Muscle layer of duodenum (tissue), 2 donors: Measurements from ENCODE around the gene PIGV.

Source experiments
- H3K27ac ChIP-seq: one replicate; pipeline ENCODE4 v1.7.0; 2013; ENCODE audit warnings: mild to moderate bottlenecking, low read length
- H3K27me3 ChIP-seq: one replicate; pipeline ENCODE4 v1.7.0; 2013; ENCODE audit warnings: low read depth, mild to moderate bottlenecking, control low read depth, low read length
- H3K36me3 ChIP-seq, 2 donors: one replicate each; pipeline ENCODE4 v1.7.0; 2013; ENCODE audit warnings: low read length in 2 of 2, control low read depth in 1 of 2, mild to moderate bottlenecking in 1 of 2; ENCODE audit not compliant: insufficient read depth in 2 of 2, control insufficient read depth in 1 of 2
- H3K4me1 ChIP-seq, 2 donors: one replicate each; pipeline ENCODE4 v1.7.0; 2013; ENCODE audit warnings: low read length in 2 of 2, mild to moderate bottlenecking in 2 of 2, control low read depth in 1 of 2, moderate library complexity in 1 of 2; ENCODE audit not compliant: insufficient read depth in 2 of 2, control insufficient read depth in 1 of 2
- H3K4me3 ChIP-seq, 2 donors: one replicate each; pipeline ENCODE4 v1.7.0; 2013; ENCODE audit warnings: low read length in 2 of 2, low read depth in 1 of 2, mild to moderate bottlenecking in 1 of 2
- H3K9me3 ChIP-seq, 2 donors: one replicate each; pipeline ENCODE4 v1.7.0; 2013; ENCODE audit warnings: low read length in 2 of 2, control low read depth in 1 of 2, mild to moderate bottlenecking in 1 of 2; ENCODE audit not compliant: control insufficient read depth in 1 of 2
- donor health status: healthy.

The PIGV gene

DNA sequence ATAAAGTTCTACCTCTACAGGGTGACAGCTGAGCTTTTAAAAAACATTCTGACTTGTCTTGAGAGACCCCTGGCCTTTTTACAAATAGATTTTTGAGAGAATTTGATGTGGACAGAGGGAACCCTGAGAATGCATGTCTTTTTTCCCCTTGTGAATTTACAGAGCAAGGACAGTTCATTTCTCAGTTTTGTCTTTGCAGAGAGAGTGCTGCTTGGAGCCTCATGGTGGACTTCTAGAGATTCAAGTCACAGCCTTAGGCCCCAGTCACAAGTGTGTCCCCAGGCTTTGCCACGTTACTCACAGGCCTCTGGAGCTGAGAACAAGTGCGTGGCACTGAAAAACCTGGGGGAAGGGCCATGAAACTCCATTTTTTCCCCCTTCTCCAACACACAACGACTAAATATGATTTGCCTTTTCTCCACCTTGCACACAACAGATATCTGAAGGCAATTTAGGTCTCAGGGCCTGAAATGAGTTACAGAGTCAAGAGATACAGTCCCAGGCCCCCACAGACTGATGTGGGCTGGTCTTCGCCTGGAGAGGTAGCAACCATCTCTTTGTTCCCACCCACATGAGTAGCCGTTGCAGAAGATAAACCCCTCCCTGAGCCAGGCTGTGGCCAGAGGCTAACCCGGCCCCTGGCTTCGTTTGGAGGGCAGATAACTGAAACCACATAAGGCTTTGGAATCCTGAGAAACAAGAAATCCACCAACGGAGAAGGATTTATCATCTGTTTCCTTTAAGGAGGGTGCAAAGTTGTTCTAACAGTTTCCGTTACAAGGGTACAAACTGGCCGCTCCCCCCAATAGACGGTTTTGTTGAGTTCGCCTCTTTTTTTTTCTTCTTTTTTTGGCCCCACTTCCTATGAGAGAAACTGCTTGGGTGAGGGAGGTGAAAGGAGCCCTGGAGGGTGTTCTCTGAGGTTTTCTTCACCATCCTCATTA, 1.0 kb upstream of the PIGV start:
- peak overlapping the region; percentile 99 for H3K27ac ChIP-seq
- no peaks in the 10 kb centered on the region for H3K27me3 ChIP-seq
- H3K9me3 ChIP-seq, result no peaks in the 10 kb centered on the region
- peaks cover 10 to 12% of the 10 kb centered on the region in 2 donors for H3K36me3 ChIP-seq
- peaks cover 31 to 60% of the 10 kb centered on the region in 2 donors for H3K4me1 ChIP-seq
- H3K4me3 ChIP-seq, result peak overlapping the region; percentile 83 to 87

DNA sequence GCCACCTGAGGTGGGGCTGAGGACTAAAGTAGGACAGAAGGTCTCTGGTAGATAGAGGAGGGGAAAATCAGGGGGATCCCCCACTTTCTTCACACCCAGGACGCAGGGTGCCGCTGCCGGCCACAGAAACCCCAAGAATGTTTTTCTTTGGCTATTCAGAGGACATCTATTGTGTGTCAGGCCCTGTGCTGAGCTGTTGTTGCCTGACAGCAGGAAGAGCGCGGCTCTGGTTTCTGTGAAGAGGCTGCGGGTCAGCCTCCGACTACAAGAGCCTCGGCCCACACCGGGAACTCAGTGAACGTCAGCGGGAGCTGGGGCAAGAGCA, 407 bp upstream of the PIGV start:
- Histone ChIP-seq H3K27me3 (no peaks in the 10 kb centered on the region), H3K36me3 (peaks cover 10 to 12% of the 10 kb centered on the region in 2 donors), H3K4me3 (peak overlapping the region; percentile 83 to 87), H3K27ac (peak overlapping the region; percentile 99), H3K4me1 (peaks cover 30 to 54% of the 10 kb centered on the region in 2 donors), H3K9me3 (no peaks in the 10 kb centered on the region)

DNA sequence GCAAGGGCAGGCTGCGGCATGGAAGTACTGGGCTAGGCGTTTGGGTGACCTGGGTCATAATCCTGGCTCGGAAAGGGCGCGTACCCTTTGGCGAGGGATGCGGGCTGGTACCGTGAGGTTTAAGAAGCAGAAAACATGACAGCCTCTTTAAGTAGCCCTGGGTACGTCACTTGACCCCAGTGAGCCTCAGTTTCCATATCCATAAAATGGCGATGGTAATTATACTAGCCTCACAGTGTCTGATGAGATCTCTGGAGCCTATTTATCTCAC, 700 bp downstream of the PIGV start:
- H3K36me3 ChIP-seq, result peaks cover 5 to 13% of the 10 kb centered on the region in 2 donors
- peak overlapping the region; percentile 83 to 87 for H3K4me3 ChIP-seq
- no peaks in the 10 kb centered on the region for H3K9me3 ChIP-seq
- peaks cover 24 to 43% of the 10 kb centered on the region in 2 donors for H3K4me1 ChIP-seq
- H3K27ac ChIP-seq, result peak overlapping the region; percentile 99
- no peaks in the 10 kb centered on the region for H3K27me3 ChIP-seq

DNA sequence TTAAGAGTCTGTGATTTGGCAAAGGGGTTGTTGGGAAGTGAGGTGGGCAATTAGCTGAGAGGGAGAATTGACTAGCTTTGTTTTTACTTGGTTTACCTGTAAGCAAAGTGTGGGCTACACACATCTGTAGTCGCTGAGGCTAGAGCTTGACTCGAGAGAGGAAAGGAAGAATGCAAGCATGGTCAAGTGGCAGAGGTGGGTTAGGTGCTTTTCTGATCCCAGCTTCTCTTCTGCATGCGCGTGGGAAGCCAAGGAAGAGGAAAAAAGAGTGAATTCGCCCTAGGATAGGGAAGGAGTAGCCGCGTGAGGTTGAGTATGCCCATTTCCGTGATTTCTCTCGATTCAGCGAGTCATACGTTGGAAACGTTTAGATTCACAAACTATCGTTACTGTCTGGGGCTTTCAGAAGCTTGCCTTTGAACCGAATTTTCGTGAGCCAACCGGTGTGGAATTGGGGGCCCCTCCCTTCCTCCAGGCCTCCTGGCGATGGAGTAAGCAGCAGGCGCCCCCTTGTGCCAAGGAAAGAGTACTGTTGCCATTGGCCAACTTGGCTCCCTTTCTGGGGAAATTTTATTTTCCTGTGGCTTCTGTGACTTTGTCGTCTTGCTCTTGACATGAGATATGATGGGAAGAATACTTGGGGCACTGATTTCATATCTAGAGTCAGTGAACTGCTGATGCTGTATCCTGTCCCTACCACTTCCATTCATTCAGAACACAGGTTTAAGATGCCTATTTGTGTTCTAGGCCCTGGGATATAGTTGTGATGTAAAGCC, 1.3 kb downstream of the PIGV start:
- no peaks in the 10 kb centered on the region for H3K27me3 ChIP-seq
- H3K9me3 ChIP-seq, result no peaks in the 10 kb centered on the region
- peaks cover 5 to 16% of the 10 kb centered on the region in 2 donors for H3K36me3 ChIP-seq
- peak overlapping the region; percentile 99 for H3K27ac ChIP-seq
- peak overlapping the region; percentile 83 to 87 for H3K4me3 ChIP-seq
- peaks cover 19 to 37% of the 10 kb centered on the region in 2 donors for H3K4me1 ChIP-seq

DNA sequence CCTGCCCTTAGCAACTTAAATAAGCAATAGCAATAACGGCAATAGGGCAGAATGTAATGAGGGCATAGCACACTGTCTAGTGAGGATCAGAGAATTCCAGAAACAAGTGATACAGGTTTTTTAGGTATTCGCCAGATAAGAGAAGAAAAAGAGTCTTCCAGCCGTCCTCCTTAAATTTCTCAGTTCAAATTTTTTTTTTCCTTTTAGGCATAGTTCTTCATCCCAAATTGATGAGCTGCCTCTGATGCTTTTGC, 1.8 kb downstream of the PIGV start:
- peaks cover 8 to 22% of the 10 kb centered on the region in 2 donors for H3K36me3 ChIP-seq
- peaks cover 14 to 32% of the 10 kb centered on the region in 2 donors for H3K4me1 ChIP-seq
- no peak overlapping the region for H3K27ac ChIP-seq
- no peaks in the 10 kb centered on the region for H3K9me3 ChIP-seq
- H3K4me3 ChIP-seq, result no peak overlapping the region
- no peaks in the 10 kb centered on the region for H3K27me3 ChIP-seq

DNA sequence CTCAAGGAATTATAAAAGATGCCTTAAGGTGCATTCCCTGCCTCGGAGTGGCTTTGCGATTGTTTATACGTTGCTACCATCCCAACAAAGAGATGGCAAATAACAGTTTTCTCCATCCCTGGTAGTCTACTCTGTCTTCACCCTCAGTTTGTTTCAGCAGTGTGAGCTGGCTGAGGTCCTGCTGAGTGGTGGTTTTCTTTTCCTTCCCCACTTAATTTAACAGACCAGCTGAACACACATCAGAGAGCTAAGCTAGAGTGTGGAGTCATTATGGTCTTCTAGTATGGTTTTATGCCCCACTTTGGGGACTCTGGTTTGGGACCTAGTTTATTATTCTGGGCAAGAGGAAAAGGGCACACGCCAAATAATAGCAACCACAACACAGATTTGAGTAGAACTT, 2.2 kb downstream of the PIGV start:
- Histone ChIP-seq H3K4me1 (peaks cover 14 to 28% of the 10 kb centered on the region in 2 donors), H3K4me3 (no peak overlapping the region), H3K27ac (no peak overlapping the region), H3K9me3 (no peaks in the 10 kb centered on the region), H3K27me3 (no peaks in the 10 kb centered on the region), H3K36me3 (peaks cover 12 to 25% of the 10 kb centered on the region in 2 donors)

DNA sequence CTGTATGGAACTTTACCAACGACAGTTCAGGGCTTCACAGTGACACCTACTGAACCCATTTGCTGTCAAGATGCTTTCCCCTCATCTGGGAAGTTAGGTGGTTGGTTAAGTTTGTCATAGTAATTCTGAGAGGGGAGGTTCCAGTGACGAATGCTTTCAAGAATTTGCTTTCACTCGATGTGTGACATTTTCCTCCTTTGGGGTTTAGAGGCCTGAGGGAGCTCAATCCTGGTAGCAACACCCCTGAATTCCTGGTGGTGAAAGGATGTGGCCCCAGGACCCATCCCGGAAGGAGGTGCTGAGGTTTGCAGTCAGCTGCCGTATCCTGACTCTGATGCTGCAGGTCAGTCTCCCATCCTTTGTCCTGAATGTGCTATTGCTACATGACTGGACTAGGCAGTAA, 2.8 kb downstream of the PIGV start:
- H3K27me3 ChIP-seq, result no peaks in the 10 kb centered on the region
- H3K27ac ChIP-seq, result no peak overlapping the region
- no peak overlapping the region for H3K4me3 ChIP-seq
- peaks cover 14 to 22% of the 10 kb centered on the region in 2 donors for H3K4me1 ChIP-seq
- peaks cover 15 to 29% of the 10 kb centered on the region in 2 donors for H3K36me3 ChIP-seq
- no peaks in the 10 kb centered on the region for H3K9me3 ChIP-seq

DNA sequence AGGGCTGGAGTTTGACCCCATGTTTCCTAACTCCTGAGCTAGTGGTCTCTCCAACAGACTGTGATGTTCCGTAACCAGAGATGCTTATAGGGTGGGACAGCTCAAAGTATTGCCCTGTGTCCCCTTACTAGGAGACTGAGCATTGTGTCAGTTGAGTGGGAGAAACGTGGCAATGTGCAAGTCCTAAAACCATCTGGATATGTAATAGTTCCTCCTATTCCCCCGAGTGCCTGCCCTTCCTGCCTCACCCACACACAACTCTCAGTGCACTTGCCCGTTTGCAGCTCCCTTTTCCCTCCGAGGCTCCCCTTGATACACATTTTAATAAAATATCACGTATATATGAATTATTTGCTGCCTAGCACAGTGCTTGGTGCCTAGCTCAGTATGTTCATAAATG, 3.4 kb downstream of the PIGV start:
- H3K36me3 ChIP-seq, result peaks cover 15 to 29% of the 10 kb centered on the region in 2 donors
- no peaks in the 10 kb centered on the region for H3K9me3 ChIP-seq
- no peak overlapping the region for H3K27ac ChIP-seq
- H3K4me1 ChIP-seq, result peaks cover 9 to 16% of the 10 kb centered on the region in 2 donors
- H3K4me3 ChIP-seq, result no peak overlapping the region
- no peaks in the 10 kb centered on the region for H3K27me3 ChIP-seq

DNA sequence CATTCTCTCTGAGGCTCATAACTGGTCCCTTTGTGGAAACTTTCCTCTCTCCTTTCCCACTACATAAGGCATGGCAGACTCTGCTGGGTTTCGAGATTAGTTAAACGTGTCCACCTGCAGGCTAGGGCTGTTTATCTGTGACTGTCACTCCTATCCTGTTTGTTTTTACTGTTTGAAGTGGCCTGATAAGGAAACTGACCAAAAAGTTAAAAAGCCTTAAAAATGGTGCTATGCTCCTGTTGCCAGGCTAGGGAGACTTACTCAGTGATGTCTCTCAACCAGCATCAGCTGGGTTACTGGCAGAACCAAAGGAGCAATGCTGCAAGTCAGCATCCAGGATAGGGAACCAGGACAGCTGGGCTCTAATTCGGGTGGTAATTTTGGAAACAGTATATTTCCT, 3.9 kb downstream of the PIGV start:
- H3K9me3 ChIP-seq, result no peaks in the 10 kb centered on the region
- H3K36me3 ChIP-seq, result peaks cover 15 to 29% of the 10 kb centered on the region in 2 donors
- H3K4me3 ChIP-seq, result no peak overlapping the region
- H3K27ac ChIP-seq, result no peak overlapping the region
- H3K27me3 ChIP-seq, result no peaks in the 10 kb centered on the region
- peaks cover 4 to 11% of the 10 kb centered on the region in 2 donors for H3K4me1 ChIP-seq

DNA sequence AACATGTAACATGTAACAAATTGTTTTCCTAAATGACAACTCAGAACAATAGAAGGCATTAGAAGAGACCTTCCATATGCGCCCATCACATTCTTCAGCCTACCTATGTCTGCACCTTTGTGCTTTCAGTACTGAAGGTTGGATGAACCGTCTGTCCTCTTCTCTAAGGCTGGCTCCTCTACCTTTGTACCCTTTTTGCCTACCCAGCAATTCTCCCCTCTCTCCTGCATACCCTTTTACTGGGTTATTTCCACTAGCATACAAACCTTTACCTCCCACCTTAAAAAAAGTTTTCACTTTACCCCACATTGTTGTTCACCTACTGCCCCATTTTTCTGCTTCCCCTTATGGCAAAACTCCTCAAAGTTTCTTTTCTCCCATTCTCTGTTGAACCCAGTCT, 5.2 kb downstream of the PIGV start:
- no peaks in the 10 kb centered on the region for H3K27me3 ChIP-seq
- no peaks in the 10 kb centered on the region for H3K9me3 ChIP-seq
- H3K36me3 ChIP-seq, result peaks cover 15 to 24% of the 10 kb centered on the region in 2 donors
- H3K4me1 ChIP-seq, result peaks cover 0 to 4% of the 10 kb centered on the region in 2 donors
- no peak overlapping the region for H3K27ac ChIP-seq
- no peak overlapping the region for H3K4me3 ChIP-seq

DNA sequence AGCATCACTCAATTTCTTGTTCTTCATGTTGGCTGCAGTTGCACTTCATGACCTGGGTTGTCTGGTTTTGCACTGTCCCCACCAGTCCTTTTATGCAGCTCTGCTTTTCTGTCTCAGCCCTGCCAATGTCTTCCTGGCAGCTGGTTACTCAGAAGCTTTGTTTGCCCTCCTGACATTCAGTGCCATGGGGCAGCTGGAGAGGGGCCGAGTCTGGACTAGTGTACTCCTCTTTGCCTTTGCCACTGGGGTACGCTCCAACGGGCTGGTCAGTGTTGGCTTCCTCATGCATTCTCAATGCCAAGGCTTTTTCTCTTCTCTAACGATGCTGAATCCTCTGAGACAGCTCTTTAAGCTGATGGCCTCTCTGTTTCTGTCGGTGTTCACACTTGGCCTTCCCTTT, 6.6 kb downstream of the PIGV start:
- no peaks in the 10 kb centered on the region for H3K9me3 ChIP-seq
- H3K4me1 ChIP-seq, result peaks cover 4 to 5% of the 10 kb centered on the region in 2 donors
- H3K27ac ChIP-seq, result no peak overlapping the region
- H3K4me3 ChIP-seq, result no peak overlapping the region
- H3K36me3 ChIP-seq, result peaks cover 15 to 23% of the 10 kb centered on the region in 2 donors
- H3K27me3 ChIP-seq, result no peaks in the 10 kb centered on the region
